Uterus (tissue), 2 donors: ENCODE measurements around the gene CCDC141.

Source experiments
- POLR2A ChIP-seq, 2 donors: fragments of 450-650 bp; IDR thresholded peaks; one replicate each; pipeline ENCODE4 v1.6.1; 2016; ENCODE audit warnings: antibody characterized with exemption in 2 of 2, mild to moderate bottlenecking in 1 of 2, moderate library complexity in 1 of 2
- TF ChIP-seq, protein P1 (sequence below), 4 experiments: fragments of 200-600 bp in 2 of 4; fragments of 450-650 bp in 2 of 4; sonication (generic) in 2 of 4; IDR thresholded peaks; one replicate each; pipeline ENCODE4 v1.5.1; 2016 to 2019; ENCODE audit warnings: antibody characterized with exemption in 4 of 4, mild to moderate bottlenecking in 2 of 4, moderate library complexity in 1 of 4

- TF ChIP-seq, protein P1, sequence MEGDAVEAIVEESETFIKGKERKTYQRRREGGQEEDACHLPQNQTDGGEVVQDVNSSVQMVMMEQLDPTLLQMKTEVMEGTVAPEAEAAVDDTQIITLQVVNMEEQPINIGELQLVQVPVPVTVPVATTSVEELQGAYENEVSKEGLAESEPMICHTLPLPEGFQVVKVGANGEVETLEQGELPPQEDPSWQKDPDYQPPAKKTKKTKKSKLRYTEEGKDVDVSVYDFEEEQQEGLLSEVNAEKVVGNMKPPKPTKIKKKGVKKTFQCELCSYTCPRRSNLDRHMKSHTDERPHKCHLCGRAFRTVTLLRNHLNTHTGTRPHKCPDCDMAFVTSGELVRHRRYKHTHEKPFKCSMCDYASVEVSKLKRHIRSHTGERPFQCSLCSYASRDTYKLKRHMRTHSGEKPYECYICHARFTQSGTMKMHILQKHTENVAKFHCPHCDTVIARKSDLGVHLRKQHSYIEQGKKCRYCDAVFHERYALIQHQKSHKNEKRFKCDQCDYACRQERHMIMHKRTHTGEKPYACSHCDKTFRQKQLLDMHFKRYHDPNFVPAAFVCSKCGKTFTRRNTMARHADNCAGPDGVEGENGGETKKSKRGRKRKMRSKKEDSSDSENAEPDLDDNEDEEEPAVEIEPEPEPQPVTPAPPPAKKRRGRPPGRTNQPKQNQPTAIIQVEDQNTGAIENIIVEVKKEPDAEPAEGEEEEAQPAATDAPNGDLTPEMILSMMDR (IDR thresholded peaks at IDR 0.05): no peak
- no peak for TF ChIP-seq POLR2A (IDR thresholded peaks at IDR 0.05)
These were observed 150.3 kb downstream of the CCDC141 start for GRCh38 chr2:178899656-178900055.
